Neural crest cell (in vitro differentiated cells): Measurements from ENCODE around the gene CASK. TPM values are rescaled to one million over a fixed set of nuclear protein-coding genes. Genes with fewer than 3 reads are reported as not detected.

ENCODE experiments used
- DNase-seq: peaks from one replicate; pipeline ENCODE4 v3.0.0; 2021; ENCODE audit warnings: low read depth, mixed read lengths, low spot score
- H3K27ac Mint-ChIP-seq: one replicate; pipeline ENCODE4 v1.8.0; 2021; ENCODE audit warnings: mild to moderate bottlenecking, mixed read lengths; ENCODE audit not compliant: unreplicated experiment
- H3K27me3 Mint-ChIP-seq: 2 replicates; pipeline ENCODE4 v1.8.0; 2021; ENCODE audit warnings: low read depth, mild to moderate bottlenecking, mixed read lengths
- H3K36me3 Mint-ChIP-seq: 2 replicates; pipeline ENCODE4 v1.8.0; 2021; ENCODE audit warnings: low read depth, mild to moderate bottlenecking, mixed read lengths
- H3K4me1 Mint-ChIP-seq: 2 replicates; pipeline ENCODE4 v1.8.0; 2021; ENCODE audit warnings: mixed read lengths
- H3K4me3 Mint-ChIP-seq: one replicate; pipeline ENCODE4 v1.8.0; 2021; ENCODE audit warnings: mild to moderate bottlenecking, mixed read lengths
- H3K9me3 Mint-ChIP-seq: 2 replicates; pipeline ENCODE4 v1.8.0; 2021; ENCODE audit warnings: mixed read lengths
- CTCF ChIP-seq: fragments of 200-600 bp; sonication (generic); conservative IDR thresholded peaks from 2 replicates; pipeline ENCODE4 v1.5.0; 2021; ENCODE audit warnings: antibody characterized with exemption, mild to moderate bottlenecking
- total RNA-seq: library from RNA; stranded (reverse); gene quantifications from 2 replicates; pipeline ENCODE4 v1.2.1, GENCODE V29; 2021

Gene CASK
- total RNA-seq, 1 donor from 2014 or later: 57.8 TPM

GRCh38 chrX:41666251-41666650 is 257.1 kb downstream of the CASK start:
- Mint-ChIP-seq H3K4me3 (no peak overlapping the region), H3K9me3 (no peaks in the 10 kb centered on the region), H3K4me1 (no peaks in the 10 kb centered on the region), H3K27me3 (no peaks in the 10 kb centered on the region), H3K27ac (no peak overlapping the region), H3K36me3 (peaks cover 4% of the 10 kb centered on the region)
- no peak for DNase-seq
- no peak for TF ChIP-seq CTCF

- Mint-ChIP-seq H3K27me3 (no peaks in the 10 kb centered on the region), H3K4me1 (no peaks in the 10 kb centered on the region), H3K9me3 (no peaks in the 10 kb centered on the region), H3K36me3 (peaks cover 4% of the 10 kb centered on the region), H3K27ac (no peak overlapping the region), H3K4me3 (no peak overlapping the region)
- TF ChIP-seq CTCF: no peak
- no peak for DNase-seq
Observed at GRCh38 chrX:41665686-41666085, 257.7 kb downstream of the CASK start.

- H3K27ac Mint-ChIP-seq: no peak overlapping the region
- no peaks in the 10 kb centered on the region for H3K27me3 Mint-ChIP-seq
Observed at GRCh38 chrX:41664908-41665307, 258.4 kb downstream of the CASK start.

GRCh38 chrX:41664375-41664901 is 258.9 kb downstream of the CASK start:
- H3K27ac Mint-ChIP-seq: no peak overlapping the region
- H3K36me3 Mint-ChIP-seq: peaks cover 6% of the 10 kb centered on the region
- H3K4me3 Mint-ChIP-seq: no peak overlapping the region
- no peak for TF ChIP-seq CTCF
- H3K27me3 Mint-ChIP-seq: no peaks in the 10 kb centered on the region
- no peak for DNase-seq
- no peaks in the 10 kb centered on the region for H3K4me1 Mint-ChIP-seq
- no peaks in the 10 kb centered on the region for H3K9me3 Mint-ChIP-seq

More at GRCh38 chrX:41664908-41665307, 258.4 kb downstream of the CASK start:
- peaks cover 6% of the 10 kb centered on the region for H3K36me3 Mint-ChIP-seq
- DNase-seq: no peak
- H3K9me3 Mint-ChIP-seq: no peaks in the 10 kb centered on the region
- no peak for TF ChIP-seq CTCF
- H3K4me1 Mint-ChIP-seq: no peaks in the 10 kb centered on the region
- H3K4me3 Mint-ChIP-seq: no peak overlapping the region

- no peak for TF ChIP-seq CTCF
- no peaks in the 10 kb centered on the region for H3K4me1 Mint-ChIP-seq
- H3K36me3 Mint-ChIP-seq: peaks cover 19% of the 10 kb centered on the region
- H3K27ac Mint-ChIP-seq: no peak overlapping the region
- peaks cover 3% of the 10 kb centered on the region for H3K9me3 Mint-ChIP-seq
- H3K4me3 Mint-ChIP-seq: no peak overlapping the region
- no peaks in the 10 kb centered on the region for H3K27me3 Mint-ChIP-seq
- no peak for DNase-seq
Observed at GRCh38 chrX:41661366-41662095, 261.8 kb downstream of the CASK start.
